DOHH2 (cell line): Measurements from ENCODE around the gene FRMD4B.

Experiments used
- EZH2phosphoT487 ChIP-seq: fragments of 200-600 bp; sonication (generic); IDR thresholded peaks from 2 replicates; pipeline ENCODE4 v1.6.1; 2017; ENCODE audit warnings: borderline replicate concordance, mild to moderate bottlenecking, antibody characterized with exemption, low read length, moderate library complexity, mixed read lengths
- TF ChIP-seq, protein P1 (sequence below): fragments of 200-600 bp; sonication (generic); IDR thresholded peaks from one replicate; pipeline ENCODE4 v1.5.1; 2014; ENCODE audit warnings: antibody characterized with exemption, mild to moderate bottlenecking, low read depth, low read length; ENCODE audit not compliant: poor library complexity, severe bottlenecking

DNA sequence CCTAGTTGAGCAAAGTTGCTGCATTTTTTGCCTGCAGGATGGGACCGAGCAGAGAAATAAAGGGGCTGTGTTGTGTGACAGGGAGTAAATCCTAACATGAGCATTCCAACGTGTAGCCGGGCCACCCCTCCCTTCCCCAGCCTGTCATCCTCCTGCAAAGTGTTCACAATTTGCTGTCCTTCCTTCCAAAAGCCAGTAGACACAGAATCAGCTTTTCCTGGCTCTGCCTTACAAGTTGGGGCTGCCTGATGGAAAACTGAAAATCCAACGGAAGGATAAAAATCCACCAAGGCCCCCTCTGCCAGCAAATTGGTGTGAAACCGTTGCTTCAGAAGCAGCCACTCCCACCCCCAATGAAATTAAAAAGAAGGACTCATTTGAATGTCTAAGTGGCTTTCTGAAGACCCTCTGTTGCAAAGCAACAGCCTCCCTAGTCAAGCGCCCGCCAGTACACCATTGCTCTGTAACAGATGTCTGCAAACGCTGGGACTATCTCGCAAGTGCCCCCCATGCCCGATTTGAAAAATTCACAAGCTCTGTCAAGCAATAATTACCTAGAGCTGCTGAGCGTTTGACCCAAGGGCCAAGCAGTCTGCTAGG is 665 bp downstream of the FRMD4B start:
- TF ChIP-seq, protein P1, sequence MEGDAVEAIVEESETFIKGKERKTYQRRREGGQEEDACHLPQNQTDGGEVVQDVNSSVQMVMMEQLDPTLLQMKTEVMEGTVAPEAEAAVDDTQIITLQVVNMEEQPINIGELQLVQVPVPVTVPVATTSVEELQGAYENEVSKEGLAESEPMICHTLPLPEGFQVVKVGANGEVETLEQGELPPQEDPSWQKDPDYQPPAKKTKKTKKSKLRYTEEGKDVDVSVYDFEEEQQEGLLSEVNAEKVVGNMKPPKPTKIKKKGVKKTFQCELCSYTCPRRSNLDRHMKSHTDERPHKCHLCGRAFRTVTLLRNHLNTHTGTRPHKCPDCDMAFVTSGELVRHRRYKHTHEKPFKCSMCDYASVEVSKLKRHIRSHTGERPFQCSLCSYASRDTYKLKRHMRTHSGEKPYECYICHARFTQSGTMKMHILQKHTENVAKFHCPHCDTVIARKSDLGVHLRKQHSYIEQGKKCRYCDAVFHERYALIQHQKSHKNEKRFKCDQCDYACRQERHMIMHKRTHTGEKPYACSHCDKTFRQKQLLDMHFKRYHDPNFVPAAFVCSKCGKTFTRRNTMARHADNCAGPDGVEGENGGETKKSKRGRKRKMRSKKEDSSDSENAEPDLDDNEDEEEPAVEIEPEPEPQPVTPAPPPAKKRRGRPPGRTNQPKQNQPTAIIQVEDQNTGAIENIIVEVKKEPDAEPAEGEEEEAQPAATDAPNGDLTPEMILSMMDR: no peak
- no peak for TF ChIP-seq EZH2phosphoT487
